A549 (cell line): ENCODE results near the gene ACOT7. TPM values are rescaled to one million over a fixed set of nuclear protein-coding genes. Genes with fewer than 3 reads are reported as not detected.

Experiments used
- ATAC-seq, 2 experiments: fragments of 200-7000 bp in 1 of 2; fragments of >200 bp in 1 of 2; cut with Nextera tagmentation in 1 of 2; cut with Tn5 transposase in 1 of 2; 3 replicates each; pipeline versions ENCODE4 v1.8.0 to v1.9.1; 2018 to 2020; ENCODE audit warnings: mild to moderate bottlenecking in 1 of 2, moderate library complexity in 1 of 2
- CTCF ChIA-PET: fragments of 300-600 bp; sonication (Branson Sonifier 250); formaldehyde crosslinking; extraction: SDS; loops from one replicate; lab custom pipeline; 2021; ENCODE audit warnings: antibody characterized with exemption, inconsistent platforms; lab: Yijun Ruan, JAX
- POLR2A ChIA-PET: fragments of 350-600 bp; formaldehyde crosslinking; extraction: SDS; loops from one replicate; lab custom pipeline; 2021; ENCODE audit warnings: antibody characterized with exemption, inconsistent platforms; lab: Yijun Ruan, JAX
- DNase-seq, 2 experiments: peaks; one replicate each; pipeline versions ENCODE4 v3.0.0 to v3.0.0-alpha.2; 2011 to 2016; ENCODE audit warnings: low read depth in 1 of 2, low spot score in 1 of 2
- FAIRE-seq: peaks from 2 replicates; lab custom pipeline; 2011; peaks lifted over from hg19 to GRCh38; lab: Jason Lieb, UNC
- H3K27ac ChIP-seq, 2 experiments: fragments of >200 bp; sonication (Bioruptor Twin); formaldehyde crosslinking; 3 replicates each; pipeline ENCODE4 v1.5.1; 2016 to 2017
- H3K4me1 ChIP-seq: fragments of >200 bp; sonication (Bioruptor Twin); formaldehyde crosslinking; 3 replicates; pipeline ENCODE4 v1.6.1; 2016
- H3K4me2 ChIP-seq: fragments of >200 bp; sonication (Bioruptor Twin); formaldehyde crosslinking; 3 replicates; pipeline ENCODE4 v1.6.1; 2016
- H3K4me3 ChIP-seq: fragments of >200 bp; sonication (Bioruptor Twin); formaldehyde crosslinking; 3 replicates; pipeline ENCODE4 v1.5.1; 2016
- H3K9me3 ChIP-seq: fragments of >200 bp; sonication (Bioruptor Twin); formaldehyde crosslinking; 3 replicates; pipeline ENCODE4 v1.6.1; 2016
- CHD4 ChIP-seq: fragments of 200-600 bp; sonication (generic); IDR thresholded peaks from 2 replicates; pipeline ENCODE4 v1.6.1; 2016; ENCODE audit warnings: antibody characterized with exemption, mild to moderate bottlenecking, borderline replicate concordance
- EHMT2 ChIP-seq: fragments of 200-600 bp; sonication (generic); IDR thresholded peaks from 2 replicates; pipeline ENCODE4 v1.6.1; 2016; ENCODE audit warnings: antibody characterized with exemption, low read depth, mild to moderate bottlenecking, moderate library complexity
- ESRRA ChIP-seq: fragments of 150-350 bp; IDR thresholded peaks from 2 replicates; pipeline ENCODE4 v1.6.1; 2014; ENCODE audit warnings: mild to moderate bottlenecking, low read length, borderline replicate concordance
- FOXS1 ChIP-seq: fragments of 250-450 bp; sonication (Bioruptor Pico); IDR thresholded peaks from 2 replicates; pipeline ENCODE4 v1.5.0; 2020; ENCODE audit warnings: mild to moderate bottlenecking, moderate library complexity
- HES2 ChIP-seq: fragments of >200 bp; sonication (Bioruptor Twin); formaldehyde crosslinking; IDR thresholded peaks from 2 replicates; pipeline ENCODE4 v1.6.1; 2016
- HOXB5 ChIP-seq: fragments of 250-450 bp; sonication (Bioruptor Pico); IDR thresholded peaks from 2 replicates; pipeline ENCODE4 v1.5.0; 2020; ENCODE audit warnings: mild to moderate bottlenecking, moderate library complexity
- NR3C1 ChIP-seq: fragments of >200 bp; sonication (Bioruptor Twin); formaldehyde crosslinking; IDR thresholded peaks from 3 replicates; pipeline ENCODE4 v1.6.1; 2017
- PBX3 ChIP-seq: IDR thresholded peaks from 2 replicates; pipeline ENCODE4 v1.6.1; 2012
- REST ChIP-seq: fragments of 200-600 bp; sonication (generic); IDR thresholded peaks from 2 replicates; pipeline ENCODE4 v1.6.1; 2016; ENCODE audit warnings: antibody characterized with exemption, mild to moderate bottlenecking, moderate library complexity
- TFCP2L1 ChIP-seq: fragments of 250-450 bp; sonication (Bioruptor Pico); IDR thresholded peaks from 2 replicates; pipeline ENCODE4 v1.5.0; 2021; ENCODE audit warnings: mild to moderate bottlenecking
- TP53 ChIP-seq: fragments of 250-450 bp; sonication (Bioruptor Pico); IDR thresholded peaks from 2 replicates; pipeline ENCODE4 v1.5.0; 2021; ENCODE audit warnings: mild to moderate bottlenecking, moderate library complexity
- USF2 ChIP-seq: fragments of 450-650 bp; IDR thresholded peaks from 2 replicates; pipeline ENCODE4 v1.6.1; 2014; ENCODE audit warnings: antibody characterized with exemption
- WGBS: methylation state at CpG from one replicate; pipeline ENCODE4 v1.1.6; 2017; ENCODE audit errors: missing lambda C conversion rate; 5-methylcytosine and 5-hydroxymethylcytosine counted together
- polyA plus RNA-seq, 4 experiments: library from polyadenylated mRNA; depleted of rRNA in 3 of 4; stranded (reverse); fragments of >200 nt; fragmentation: RNase III in 1 of 4; extraction: RNeasy Plus Mini Kit Qiagen cat#74134 plus additional on column Dnase treatment in 1 of 4; gene quantifications; 2 replicates in 3 of 4; 3 replicates in 1 of 4; pipeline ENCODE4 v1.2.3, GENCODE V29; 2011 to 2017
- TF ChIP-seq, protein P1 (sequence below): fragments of 250-450 bp; sonication (Bioruptor Pico); IDR thresholded peaks from 2 replicates; pipeline ENCODE4 v1.5.0; 2021; ENCODE audit warnings: mild to moderate bottlenecking, moderate library complexity, borderline replicate concordance
- TF ChIP-seq, protein P2 (sequence below): fragments of >200 bp; sonication (Bioruptor Twin); formaldehyde crosslinking; IDR thresholded peaks from 3 replicates; pipeline ENCODE4 v1.6.1; 2016
- TF ChIP-seq, protein P3 (sequence below): fragments of 250-450 bp; sonication (Bioruptor Pico); IDR thresholded peaks from 2 replicates; pipeline ENCODE4 v1.5.0; 2020; ENCODE audit warnings: low read depth, mild to moderate bottlenecking, moderate library complexity

Gene ACOT7
- polyA plus RNA-seq, 2 of the 4 experiments (the other 2 are of a cell fraction), result 48.0 to 49.6 TPM

DNA sequence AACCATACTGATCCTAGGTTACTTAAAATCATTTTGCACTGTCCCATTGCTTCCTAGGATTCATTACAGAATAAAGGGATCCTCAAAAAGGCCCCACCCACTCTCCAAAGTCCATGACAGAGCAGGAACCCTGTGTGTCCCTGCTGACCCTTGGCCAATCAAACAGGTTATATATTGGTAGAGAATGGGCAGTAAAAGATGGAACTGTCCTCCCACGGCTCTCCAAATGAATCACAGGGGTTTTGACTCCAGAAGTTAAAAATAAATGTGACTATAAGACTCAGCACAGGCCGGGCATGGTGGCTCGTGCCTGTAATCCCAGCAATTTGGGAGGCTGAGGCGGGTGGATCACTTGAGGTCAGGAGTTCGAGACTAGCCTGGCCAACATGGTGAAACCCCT is 65.5 kb downstream of the ACOT7 start (continued):
- TF ChIP-seq REST, result no peak
- TF ChIP-seq HOXB5 (CRISPR knock-in tag), result no peak

DNA sequence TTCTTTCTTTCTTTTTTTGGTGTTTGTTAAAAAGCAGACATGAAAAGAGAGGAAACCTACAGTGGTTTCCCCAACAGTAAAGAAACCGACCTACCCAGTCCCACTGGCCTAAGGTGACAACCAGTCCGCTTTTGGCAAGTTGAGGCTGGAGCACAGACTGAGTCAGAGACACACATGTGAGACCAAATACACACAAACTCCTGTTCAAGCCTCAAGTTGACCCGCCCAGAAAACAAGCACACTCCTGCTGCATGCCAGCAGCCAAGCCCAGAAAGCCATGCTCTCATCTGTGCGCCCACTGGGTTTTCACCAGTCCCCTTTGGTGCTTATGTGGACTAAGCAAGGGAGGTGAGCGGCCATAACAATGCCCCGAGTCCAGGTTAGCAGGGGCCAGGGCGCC is 68.1 kb downstream of the ACOT7 start:
- Histone ChIP-seq H3K27ac (no peak overlapping the region), H3K9me3 (no peaks in the 10 kb centered on the region), H3K4me1 (no peaks in the 10 kb centered on the region), H3K4me3 (no peak overlapping the region), H3K4me2 (no peak overlapping the region)
- TF ChIP-seq ESRRA, result no peak
- TF ChIP-seq, protein P1, sequence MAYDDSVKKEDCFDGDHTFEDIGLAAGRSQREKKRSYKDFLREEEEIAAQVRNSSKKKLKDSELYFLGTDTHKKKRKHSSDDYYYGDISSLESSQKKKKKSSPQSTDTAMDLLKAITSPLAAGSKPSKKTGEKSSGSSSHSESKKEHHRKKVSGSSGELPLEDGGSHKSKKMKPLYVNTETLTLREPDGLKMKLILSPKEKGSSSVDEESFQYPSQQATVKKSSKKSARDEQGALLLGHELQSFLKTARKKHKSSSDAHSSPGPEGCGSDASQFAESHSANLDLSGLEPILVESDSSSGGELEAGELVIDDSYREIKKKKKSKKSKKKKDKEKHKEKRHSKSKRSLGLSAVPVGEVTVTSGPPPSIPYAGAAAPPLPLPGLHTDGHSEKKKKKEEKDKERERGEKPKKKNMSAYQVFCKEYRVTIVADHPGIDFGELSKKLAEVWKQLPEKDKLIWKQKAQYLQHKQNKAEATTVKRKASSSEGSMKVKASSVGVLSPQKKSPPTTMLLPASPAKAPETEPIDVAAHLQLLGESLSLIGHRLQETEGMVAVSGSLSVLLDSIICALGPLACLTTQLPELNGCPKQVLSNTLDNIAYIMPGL (CRISPR knock-in tag), result no peak
- ChIA-PET CTCF (interaction anchor here (0.6 kb wide), 1 partner anchor 141 kb away, joined by 3 read pairs; no protein-coding TSS in a partner anchor), POLR2A (no interaction called here)
- ATAC-seq (no peak), DNase-seq (no peak), FAIRE-seq (no peak)
- 88% methylated on average over 4 of the region's 7 CpGs for WGBS

DNA sequence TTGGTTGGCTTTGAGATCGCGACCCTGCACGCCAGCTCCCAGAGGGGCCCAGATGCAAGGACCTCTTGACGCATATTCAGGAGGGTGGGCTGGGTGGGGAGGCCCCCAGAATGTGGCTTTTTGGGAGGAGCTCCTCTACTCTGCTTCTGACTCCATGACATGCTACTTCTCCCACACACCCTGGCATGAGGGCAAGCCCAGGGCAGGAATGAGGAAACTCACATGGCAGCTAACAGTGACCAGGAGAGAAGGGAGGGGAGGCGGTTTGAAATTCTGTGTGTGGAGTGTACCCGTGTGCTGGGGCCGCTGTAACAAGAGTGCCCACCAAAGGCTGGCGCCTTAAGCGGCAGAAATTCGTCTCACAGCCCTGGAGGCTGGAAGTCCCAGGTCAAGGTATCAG is 71.4 kb downstream of the ACOT7 start:
- DNase-seq (no peak), FAIRE-seq (no peak), ATAC-seq (no peak)
- ChIA-PET CTCF (interaction anchor here (0.8 to 1.5 kb wide), 2 partner anchors 21 to 27 kb away, joined by 3 to 5 read pairs; no protein-coding TSS in a partner anchor), POLR2A (no interaction called here)
- Histone ChIP-seq H3K27ac (no peak overlapping the region), H3K4me2 (no peak overlapping the region), H3K4me3 (no peak overlapping the region), H3K9me3 (no peaks in the 10 kb centered on the region), H3K4me1 (no peaks in the 10 kb centered on the region)
- 93% methylated on average over 6 of the region's 10 CpGs for WGBS
- TF ChIP-seq NR3C1 (no peak), HES2 (no peak), EHMT2 (no peak), TP53 (CRISPR knock-in tag) (no peak), PBX3 (no peak), FOXS1 (CRISPR knock-in tag) (no peak), HOXB5 (CRISPR knock-in tag) (no peak), CHD4 (no peak), TFCP2L1 (no peak), USF2 (no peak)
- TF ChIP-seq, protein P2, sequence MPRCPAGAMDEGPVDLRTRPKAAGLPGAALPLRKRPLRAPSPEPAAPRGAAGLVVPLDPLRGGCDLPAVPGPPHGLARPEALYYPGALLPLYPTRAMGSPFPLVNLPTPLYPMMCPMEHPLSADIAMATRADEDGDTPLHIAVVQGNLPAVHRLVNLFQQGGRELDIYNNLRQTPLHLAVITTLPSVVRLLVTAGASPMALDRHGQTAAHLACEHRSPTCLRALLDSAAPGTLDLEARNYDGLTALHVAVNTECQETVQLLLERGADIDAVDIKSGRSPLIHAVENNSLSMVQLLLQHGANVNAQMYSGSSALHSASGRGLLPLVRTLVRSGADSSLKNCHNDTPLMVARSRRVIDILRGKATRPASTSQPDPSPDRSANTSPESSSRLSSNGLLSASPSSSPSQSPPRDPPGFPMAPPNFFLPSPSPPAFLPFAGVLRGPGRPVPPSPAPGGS, result no peak
- TF ChIP-seq, protein P3, sequence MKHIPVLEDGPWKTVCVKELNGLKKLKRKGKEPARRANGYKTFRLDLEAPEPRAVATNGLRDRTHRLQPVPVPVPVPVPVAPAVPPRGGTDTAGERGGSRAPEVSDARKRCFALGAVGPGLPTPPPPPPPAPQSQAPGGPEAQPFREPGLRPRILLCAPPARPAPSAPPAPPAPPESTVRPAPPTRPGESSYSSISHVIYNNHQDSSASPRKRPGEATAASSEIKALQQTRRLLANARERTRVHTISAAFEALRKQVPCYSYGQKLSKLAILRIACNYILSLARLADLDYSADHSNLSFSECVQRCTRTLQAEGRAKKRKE (CRISPR knock-in tag), result no peak
